ENCODE data around the gene MOB4.

Gene MOB4

DNA sequence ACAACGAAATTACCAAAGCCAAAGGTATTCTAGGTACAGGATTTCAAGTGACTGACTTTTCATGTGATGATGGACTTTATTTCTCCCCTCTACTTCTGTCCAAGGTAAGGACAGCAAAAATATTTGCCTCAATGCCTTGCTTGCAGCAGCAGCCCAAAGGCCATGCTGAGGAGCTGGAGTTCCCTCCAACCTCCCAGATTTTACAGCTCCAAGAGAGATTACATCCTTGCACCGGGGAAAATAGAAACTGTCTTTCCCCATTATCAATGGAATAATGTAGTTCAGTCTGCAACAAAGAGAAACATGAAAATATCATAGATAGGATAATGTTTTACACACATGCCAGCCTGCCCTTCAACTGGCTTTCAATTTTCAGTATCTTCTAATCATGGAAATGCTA lies 29.7 kb upstream of the MOB4 start:
- no peak for TF ChIP-seq POLR2AphosphoS5 (IDR thresholded peaks at IDR 0.05; ENCODE audit: low read depth, low read length)
- TF ChIP-seq TAF1 (IDR thresholded peaks at IDR 0.05; ENCODE audit: borderline replicate concordance, insufficient read depth, low read length): no peak
- no peak for TF ChIP-seq FOXP2 (optimal IDR thresholded peaks at IDR 0.05; ENCODE audit: borderline replicate concordance, extremely low read depth, extremely low read length, insufficient read depth)

- no peak for TF ChIP-seq TAF1 (IDR thresholded peaks at IDR 0.05; ENCODE audit: borderline replicate concordance, insufficient read depth, low read length)
- TF ChIP-seq, protein P1, sequence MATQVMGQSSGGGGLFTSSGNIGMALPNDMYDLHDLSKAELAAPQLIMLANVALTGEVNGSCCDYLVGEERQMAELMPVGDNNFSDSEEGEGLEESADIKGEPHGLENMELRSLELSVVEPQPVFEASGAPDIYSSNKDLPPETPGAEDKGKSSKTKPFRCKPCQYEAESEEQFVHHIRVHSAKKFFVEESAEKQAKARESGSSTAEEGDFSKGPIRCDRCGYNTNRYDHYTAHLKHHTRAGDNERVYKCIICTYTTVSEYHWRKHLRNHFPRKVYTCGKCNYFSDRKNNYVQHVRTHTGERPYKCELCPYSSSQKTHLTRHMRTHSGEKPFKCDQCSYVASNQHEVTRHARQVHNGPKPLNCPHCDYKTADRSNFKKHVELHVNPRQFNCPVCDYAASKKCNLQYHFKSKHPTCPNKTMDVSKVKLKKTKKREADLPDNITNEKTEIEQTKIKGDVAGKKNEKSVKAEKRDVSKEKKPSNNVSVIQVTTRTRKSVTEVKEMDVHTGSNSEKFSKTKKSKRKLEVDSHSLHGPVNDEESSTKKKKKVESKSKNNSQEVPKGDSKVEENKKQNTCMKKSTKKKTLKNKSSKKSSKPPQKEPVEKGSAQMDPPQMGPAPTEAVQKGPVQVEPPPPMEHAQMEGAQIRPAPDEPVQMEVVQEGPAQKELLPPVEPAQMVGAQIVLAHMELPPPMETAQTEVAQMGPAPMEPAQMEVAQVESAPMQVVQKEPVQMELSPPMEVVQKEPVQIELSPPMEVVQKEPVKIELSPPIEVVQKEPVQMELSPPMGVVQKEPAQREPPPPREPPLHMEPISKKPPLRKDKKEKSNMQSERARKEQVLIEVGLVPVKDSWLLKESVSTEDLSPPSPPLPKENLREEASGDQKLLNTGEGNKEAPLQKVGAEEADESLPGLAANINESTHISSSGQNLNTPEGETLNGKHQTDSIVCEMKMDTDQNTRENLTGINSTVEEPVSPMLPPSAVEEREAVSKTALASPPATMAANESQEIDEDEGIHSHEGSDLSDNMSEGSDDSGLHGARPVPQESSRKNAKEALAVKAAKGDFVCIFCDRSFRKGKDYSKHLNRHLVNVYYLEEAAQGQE (IDR thresholded peaks at IDR 0.05; ENCODE audit: insufficient read depth in 1 of 2, low read depth in 2 of 2, low read length in 2 of 2): no peak
- no peak for TF ChIP-seq FOXP2 (optimal IDR thresholded peaks at IDR 0.05; ENCODE audit: borderline replicate concordance, extremely low read depth, extremely low read length, insufficient read depth)
- TF ChIP-seq POLR2AphosphoS5 (IDR thresholded peaks at IDR 0.05; ENCODE audit: low read depth, low read length): no peak
- no peak for TF ChIP-seq SIN3A (IDR thresholded peaks at IDR 0.05; ENCODE audit: borderline replicate concordance, insufficient read depth, low read length)
Measured at GRCh38 chr2:197487385-197487784, 28.5 kb upstream of the MOB4 start.

DNA sequence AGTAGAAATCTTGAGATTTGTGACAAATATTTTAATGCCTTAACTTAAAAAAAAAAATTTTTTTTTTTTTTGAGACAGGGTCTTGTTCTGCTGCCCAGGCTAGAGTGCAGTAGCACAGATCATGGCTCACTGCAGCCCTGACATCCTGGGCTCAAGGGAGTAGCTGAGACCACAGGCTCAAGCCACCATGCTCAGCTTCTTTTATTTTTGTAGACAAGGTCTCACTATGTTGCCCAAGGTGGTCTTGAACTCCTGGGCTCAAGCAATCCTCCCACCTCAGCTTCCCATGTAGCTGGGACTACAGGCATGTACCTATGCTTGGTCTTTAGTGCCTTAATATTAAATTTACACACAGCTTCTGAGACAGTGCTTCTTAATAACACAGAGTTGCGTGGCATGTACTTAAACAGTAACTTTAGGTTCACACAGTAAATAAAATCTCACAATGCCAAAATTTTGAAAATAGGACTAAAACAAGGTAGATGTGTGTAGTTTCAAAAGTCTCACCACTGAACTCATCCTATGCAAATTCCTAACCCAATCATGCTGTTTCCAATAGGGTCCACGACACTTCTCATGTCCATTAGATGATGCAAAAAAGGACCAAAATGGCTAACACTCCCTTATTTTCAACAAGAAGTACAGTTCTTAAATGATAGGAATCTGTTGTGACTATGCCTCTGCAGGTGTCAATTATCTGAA lies 20.3 kb upstream of the MOB4 start:
- TF ChIP-seq TAF1 (IDR thresholded peaks at IDR 0.05; ENCODE audit: borderline replicate concordance, insufficient read depth, low read length) (no peak), POLR2AphosphoS5 (IDR thresholded peaks at IDR 0.05; ENCODE audit: low read depth, low read length) (no peak), SIN3A (IDR thresholded peaks at IDR 0.05; ENCODE audit: borderline replicate concordance, insufficient read depth, low read length) (no peak), FOXP2 (optimal IDR thresholded peaks at IDR 0.05; ENCODE audit: borderline replicate concordance, extremely low read depth, extremely low read length, insufficient read depth) (no peak)
- TF ChIP-seq, protein P1 (IDR thresholded peaks at IDR 0.05; ENCODE audit: insufficient read depth in 1 of 2, low read depth in 2 of 2, low read length in 2 of 2): no peak

GRCh38 chr2:197496695-197497094 lies 19.2 kb upstream of the MOB4 start:
- TF ChIP-seq POLR2AphosphoS5 (IDR thresholded peaks at IDR 0.05; ENCODE audit: low read depth, low read length): no peak
- TF ChIP-seq, protein P1 (IDR thresholded peaks at IDR 0.05; ENCODE audit: insufficient read depth in 1 of 2, low read depth in 2 of 2, low read length in 2 of 2): no peak
- no peak for TF ChIP-seq SIN3A (IDR thresholded peaks at IDR 0.05; ENCODE audit: borderline replicate concordance, insufficient read depth, low read length)
- TF ChIP-seq FOXP2 (optimal IDR thresholded peaks at IDR 0.05; ENCODE audit: borderline replicate concordance, extremely low read depth, extremely low read length, insufficient read depth): no peak
- TF ChIP-seq TAF1 (IDR thresholded peaks at IDR 0.05; ENCODE audit: borderline replicate concordance, insufficient read depth, low read length): no peak

- TF ChIP-seq, protein P1 (IDR thresholded peaks at IDR 0.05; ENCODE audit: insufficient read depth in 1 of 2, low read depth in 2 of 2, low read length in 2 of 2): no peak
- no peak for TF ChIP-seq POLR2AphosphoS5 (IDR thresholded peaks at IDR 0.05; ENCODE audit: low read depth, low read length)
- no peak for TF ChIP-seq FOXP2 (optimal IDR thresholded peaks at IDR 0.05; ENCODE audit: borderline replicate concordance, extremely low read depth, extremely low read length, insufficient read depth)
- no peak for TF ChIP-seq SIN3A (IDR thresholded peaks at IDR 0.05; ENCODE audit: borderline replicate concordance, insufficient read depth, low read length)
Measured at GRCh38 chr2:197497326-197497725, 18.5 kb upstream of the MOB4 start.
